Stimulated activated CD4-positive, alpha-beta T cell treated with anti-CD3 and anti-CD28 coated beads, Interleukin-4, amount 100 ng/mL, for 48 hours (primary cell): ENCODE results near the gene ACP4.

Experiments
- DNase-seq, 2 donors: peaks; one replicate each; pipeline ENCODE4 v3.0.0-alpha.2; 2020; ENCODE audit warnings: low read depth in 2 of 2

The ACP4 gene

DNA sequence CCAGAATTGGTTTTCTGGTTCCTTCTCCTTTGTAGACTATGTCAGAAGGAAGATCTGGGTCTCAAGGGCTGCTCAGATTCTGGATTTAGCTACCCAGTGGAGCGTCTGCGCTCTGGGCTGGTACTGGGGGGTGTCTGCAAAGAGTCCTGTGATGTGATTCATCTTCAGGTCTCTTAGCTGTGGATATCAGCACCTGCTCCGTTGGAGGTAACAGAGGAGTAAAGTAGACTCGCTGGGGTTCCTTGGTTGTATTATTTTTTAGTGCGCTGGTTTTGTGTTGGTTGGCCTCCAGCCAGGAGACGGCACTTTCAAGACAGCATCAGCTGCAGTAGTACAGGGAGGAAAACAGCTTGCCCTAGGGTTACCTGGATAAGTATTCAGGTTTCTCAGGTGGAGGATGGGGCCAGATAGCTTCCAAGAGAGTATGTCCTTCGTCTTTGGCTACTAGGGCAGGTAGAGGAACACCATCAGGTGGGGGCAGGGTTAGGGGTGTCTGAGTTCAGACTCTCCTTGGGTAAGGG lies 53.5 kb downstream of the ACP4 start:
- DNase-seq, result no peak

DNA sequence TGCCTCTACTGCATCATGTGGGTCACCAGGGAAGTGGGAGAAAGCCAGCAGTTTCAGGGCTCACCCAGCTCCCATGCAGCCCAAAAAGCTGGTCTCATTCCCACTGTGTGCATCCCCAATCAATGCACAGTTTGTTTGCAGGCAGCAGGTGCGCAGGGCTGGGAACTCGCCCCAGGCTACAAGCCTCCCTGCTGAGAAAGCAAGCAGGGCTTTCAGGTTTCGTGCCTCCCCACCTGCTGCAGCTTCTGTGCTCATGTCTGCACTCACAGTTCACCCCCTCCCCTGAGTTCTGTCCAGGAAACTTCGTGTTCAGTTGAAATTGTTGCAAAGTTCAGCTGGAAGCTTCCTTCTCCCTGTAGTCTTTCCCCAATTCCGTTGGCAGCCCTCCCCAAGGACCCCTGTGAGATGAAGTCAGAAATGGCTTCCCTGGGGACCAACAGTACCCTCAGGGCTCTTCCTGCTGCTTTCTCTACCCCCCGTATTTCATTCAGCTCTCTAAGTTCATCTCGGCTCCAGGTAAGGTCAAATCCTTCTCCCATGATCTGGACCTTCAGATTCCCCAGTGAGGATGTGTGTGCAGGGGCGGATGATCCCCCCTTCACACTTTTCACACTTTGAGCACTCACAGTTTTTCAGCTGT lies 54.2 kb downstream of the ACP4 start:
- no peak for DNase-seq
